Measurements from ENCODE around the gene HADH. TPM values are rescaled to one million over a fixed set of nuclear protein-coding genes. Genes with fewer than 3 reads are reported as not detected.

HADH gene
- total RNA-seq, 1 donor = 9.0 TPM

DNA sequence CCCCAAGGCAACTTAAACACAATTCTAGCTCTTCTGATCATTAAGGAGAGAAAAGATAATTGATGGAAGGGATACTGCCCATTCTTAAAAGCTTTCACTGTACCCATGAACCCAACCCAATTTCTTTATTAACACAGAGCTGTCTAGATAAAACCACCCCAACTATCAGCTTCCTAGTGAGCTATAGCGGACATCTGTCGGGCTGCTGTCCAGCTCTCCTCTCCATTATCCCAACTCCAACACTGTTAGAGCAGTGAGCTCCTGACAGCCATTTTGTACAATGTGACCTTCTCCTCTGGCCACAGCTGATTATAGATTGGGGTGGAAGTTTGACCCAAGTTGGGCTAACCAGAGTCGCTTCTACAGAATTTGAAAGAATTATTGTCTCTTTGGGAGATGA lies 66.1 kb downstream of the HADH start:
- H2AFZ ChIP-seq (ENCODE audit: low read length) = no peak overlapping the region
- H3K27ac ChIP-seq (ENCODE audit: low read depth, low read length) = no peak overlapping the region
- no peak for DNase-seq (ENCODE audit: insufficient read length, low spot score, missing footprints)
- peaks cover 4% of the 10 kb centered on the region for H3K4me1 ChIP-seq (ENCODE audit: insufficient read depth, low read length)
- H4K20me1 ChIP-seq (ENCODE audit: insufficient read depth, low read length) = no peaks in the 10 kb centered on the region
- no peaks in the 10 kb centered on the region for H3K27me3 ChIP-seq (ENCODE audit: insufficient read depth, low read length)
- no peak overlapping the region for H3K4me2 ChIP-seq (ENCODE audit: insufficient read depth, low read length)
- TF ChIP-seq, protein P1, sequence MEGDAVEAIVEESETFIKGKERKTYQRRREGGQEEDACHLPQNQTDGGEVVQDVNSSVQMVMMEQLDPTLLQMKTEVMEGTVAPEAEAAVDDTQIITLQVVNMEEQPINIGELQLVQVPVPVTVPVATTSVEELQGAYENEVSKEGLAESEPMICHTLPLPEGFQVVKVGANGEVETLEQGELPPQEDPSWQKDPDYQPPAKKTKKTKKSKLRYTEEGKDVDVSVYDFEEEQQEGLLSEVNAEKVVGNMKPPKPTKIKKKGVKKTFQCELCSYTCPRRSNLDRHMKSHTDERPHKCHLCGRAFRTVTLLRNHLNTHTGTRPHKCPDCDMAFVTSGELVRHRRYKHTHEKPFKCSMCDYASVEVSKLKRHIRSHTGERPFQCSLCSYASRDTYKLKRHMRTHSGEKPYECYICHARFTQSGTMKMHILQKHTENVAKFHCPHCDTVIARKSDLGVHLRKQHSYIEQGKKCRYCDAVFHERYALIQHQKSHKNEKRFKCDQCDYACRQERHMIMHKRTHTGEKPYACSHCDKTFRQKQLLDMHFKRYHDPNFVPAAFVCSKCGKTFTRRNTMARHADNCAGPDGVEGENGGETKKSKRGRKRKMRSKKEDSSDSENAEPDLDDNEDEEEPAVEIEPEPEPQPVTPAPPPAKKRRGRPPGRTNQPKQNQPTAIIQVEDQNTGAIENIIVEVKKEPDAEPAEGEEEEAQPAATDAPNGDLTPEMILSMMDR (IDR thresholded peaks at IDR 0.05; ENCODE audit: extremely low read depth, low read depth, low read length) = no peak
- no peaks in the 10 kb centered on the region for H3K9me3 ChIP-seq (ENCODE audit: low read depth, low read length)
- H3K36me3 ChIP-seq (ENCODE audit: insufficient read depth, low read length) = no peaks in the 10 kb centered on the region
- H3K4me3 ChIP-seq (ENCODE audit: insufficient read depth, low read length) = no peak overlapping the region
- H3K79me2 ChIP-seq (ENCODE audit: insufficient read depth, low read length) = no peaks in the 10 kb centered on the region

GRCh38 chr4:108056418-108056817 lies 66.7 kb downstream of the HADH start:
- H3K27ac ChIP-seq (ENCODE audit: low read depth, low read length) = no peak overlapping the region
- H4K20me1 ChIP-seq (ENCODE audit: insufficient read depth, low read length) = no peaks in the 10 kb centered on the region
- no peak for DNase-seq (ENCODE audit: insufficient read length, low spot score, missing footprints)
- no peaks in the 10 kb centered on the region for H3K9me3 ChIP-seq (ENCODE audit: low read depth, low read length)
- H3K4me1 ChIP-seq (ENCODE audit: insufficient read depth, low read length) = peaks cover 4% of the 10 kb centered on the region
- no peaks in the 10 kb centered on the region for H3K27me3 ChIP-seq (ENCODE audit: insufficient read depth, low read length)
- no peaks in the 10 kb centered on the region for H3K36me3 ChIP-seq (ENCODE audit: insufficient read depth, low read length)
- H3K4me2 ChIP-seq (ENCODE audit: insufficient read depth, low read length) = no peak overlapping the region
- H3K79me2 ChIP-seq (ENCODE audit: insufficient read depth, low read length) = no peaks in the 10 kb centered on the region
- H3K4me3 ChIP-seq (ENCODE audit: insufficient read depth, low read length) = no peak overlapping the region
- no peak overlapping the region for H2AFZ ChIP-seq (ENCODE audit: low read length)
- TF ChIP-seq, protein P1 (IDR thresholded peaks at IDR 0.05; ENCODE audit: extremely low read depth, low read depth, low read length) = no peak

GRCh38 chr4:108058685-108059440 lies 69.2 kb downstream of the HADH start:
- H3K4me1 ChIP-seq (ENCODE audit: insufficient read depth, low read length) = peaks cover 4% of the 10 kb centered on the region
- no peak for DNase-seq (ENCODE audit: insufficient read length, low spot score, missing footprints)
- H3K27ac ChIP-seq (ENCODE audit: low read depth, low read length) = no peak overlapping the region
- H3K4me2 ChIP-seq (ENCODE audit: insufficient read depth, low read length) = no peak overlapping the region
- H2AFZ ChIP-seq (ENCODE audit: low read length) = peak overlapping the region; percentile 8
- TF ChIP-seq, protein P1 (IDR thresholded peaks at IDR 0.05; ENCODE audit: extremely low read depth, low read depth, low read length) = no peak
- H3K9me3 ChIP-seq (ENCODE audit: low read depth, low read length) = no peaks in the 10 kb centered on the region
- H4K20me1 ChIP-seq (ENCODE audit: insufficient read depth, low read length) = no peaks in the 10 kb centered on the region
- H3K36me3 ChIP-seq (ENCODE audit: insufficient read depth, low read length) = no peaks in the 10 kb centered on the region
- H3K27me3 ChIP-seq (ENCODE audit: insufficient read depth, low read length) = no peaks in the 10 kb centered on the region
- no peak overlapping the region for H3K4me3 ChIP-seq (ENCODE audit: insufficient read depth, low read length)
- H3K79me2 ChIP-seq (ENCODE audit: insufficient read depth, low read length) = no peaks in the 10 kb centered on the region

- no peaks in the 10 kb centered on the region for H3K9me3 ChIP-seq (ENCODE audit: low read depth, low read length)
- peaks cover 4% of the 10 kb centered on the region for H3K4me1 ChIP-seq (ENCODE audit: insufficient read depth, low read length)
- no peak overlapping the region for H2AFZ ChIP-seq (ENCODE audit: low read length)
- DNase-seq (ENCODE audit: insufficient read length, low spot score, missing footprints) = no peak
- no peaks in the 10 kb centered on the region for H3K79me2 ChIP-seq (ENCODE audit: insufficient read depth, low read length)
- TF ChIP-seq, protein P1 (IDR thresholded peaks at IDR 0.05; ENCODE audit: extremely low read depth, low read depth, low read length) = peak; percentile 57
- H3K4me3 ChIP-seq (ENCODE audit: insufficient read depth, low read length) = no peak overlapping the region
- no peak overlapping the region for H3K27ac ChIP-seq (ENCODE audit: low read depth, low read length)
- no peaks in the 10 kb centered on the region for H3K27me3 ChIP-seq (ENCODE audit: insufficient read depth, low read length)
- no peaks in the 10 kb centered on the region for H3K36me3 ChIP-seq (ENCODE audit: insufficient read depth, low read length)
- H4K20me1 ChIP-seq (ENCODE audit: insufficient read depth, low read length) = no peaks in the 10 kb centered on the region
- no peak overlapping the region for H3K4me2 ChIP-seq (ENCODE audit: insufficient read depth, low read length)
These were observed 70.5 kb downstream of the HADH start for GRCh38 chr4:108060164-108060563.
